ENCODE results near the gene XYLT2.

GRCh38 chr17:50365165-50365564, 19.2 kb downstream of the XYLT2 start:
- no peak for TF ChIP-seq CTCF (IDR thresholded peaks at IDR 0.05)
- no peak for TF ChIP-seq CHD2 (IDR thresholded peaks at IDR 0.05; ENCODE audit: low read length, partially characterized antibody)
- TF ChIP-seq ZSCAN20 (CRISPR knock-in tag; IDR thresholded peaks at IDR 0.05), result no peak
- no peak for TF ChIP-seq RAD21 (conservative IDR thresholded peaks at IDR 0.05 in 1 of 2, IDR thresholded peaks at IDR 0.05 in 1 of 2)
- TF ChIP-seq USF2 (IDR thresholded peaks at IDR 0.05), result no peak
- TF ChIP-seq KDM1A (IDR thresholded peaks at IDR 0.05; ENCODE audit: low read depth), result no peak
- no peak for TF ChIP-seq NR3C1 (IDR thresholded peaks at IDR 0.05)
